HL-60/S4 treated with retinoic acid at 250 ng/mL for 4 days and 3 days (cell line): Measurements from ENCODE around the gene LYSMD3.

Experiments
- in situ Hi-C: fragments of 300-500 bp; cut with MboI; formaldehyde crosslinking; loops from 2 replicates; pipeline ENCODE4 v1.7.0; 2022; ENCODE audit warnings: low sequenced_read_pairs

LYSMD3 gene

GRCh38 chr5:90483206-90483605 is 46.2 kb downstream of the LYSMD3 start:
- in situ Hi-C loops = no loop called here

GRCh38 chr5:90480699-90481098 is 48.7 kb downstream of the LYSMD3 start:
- in situ Hi-C loops = no loop called here

DNA sequence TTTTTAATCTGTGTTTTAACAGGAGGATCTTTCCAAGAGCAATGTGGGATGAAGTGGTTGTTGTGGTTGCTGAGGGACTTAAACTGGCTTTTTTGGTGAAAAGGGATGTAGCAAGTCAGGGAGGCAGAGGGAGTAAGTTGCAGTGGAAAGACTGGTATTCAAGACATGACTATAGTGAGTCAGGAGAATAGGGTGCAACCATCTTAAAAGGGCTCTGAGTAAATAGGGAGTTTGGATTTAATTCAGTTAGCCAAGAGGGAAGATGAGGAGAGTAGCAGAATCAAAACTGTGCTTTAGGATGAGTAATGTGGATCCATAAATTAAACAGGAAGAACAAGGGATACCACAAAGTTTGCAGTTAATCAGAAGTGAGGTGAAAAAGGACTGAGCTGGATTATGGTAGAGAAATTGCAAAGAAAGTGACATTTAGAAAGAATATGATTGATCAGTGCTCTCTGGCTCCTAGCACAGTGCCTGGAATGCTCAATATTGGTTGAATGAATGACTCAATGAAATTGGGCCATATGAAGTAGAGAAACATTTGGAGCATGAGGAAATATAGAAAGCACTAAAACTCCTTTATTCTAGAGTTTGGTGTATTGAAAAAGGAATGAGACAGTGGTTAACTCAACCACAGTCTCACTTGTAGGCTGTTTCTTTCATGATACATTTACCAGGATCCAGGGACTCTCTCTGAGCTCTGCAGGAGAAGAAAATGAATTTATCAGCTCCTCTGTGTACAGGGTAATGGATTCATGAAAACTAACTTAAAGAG is 49.6 kb downstream of the LYSMD3 start:
- in situ Hi-C loops = no loop called here

DNA sequence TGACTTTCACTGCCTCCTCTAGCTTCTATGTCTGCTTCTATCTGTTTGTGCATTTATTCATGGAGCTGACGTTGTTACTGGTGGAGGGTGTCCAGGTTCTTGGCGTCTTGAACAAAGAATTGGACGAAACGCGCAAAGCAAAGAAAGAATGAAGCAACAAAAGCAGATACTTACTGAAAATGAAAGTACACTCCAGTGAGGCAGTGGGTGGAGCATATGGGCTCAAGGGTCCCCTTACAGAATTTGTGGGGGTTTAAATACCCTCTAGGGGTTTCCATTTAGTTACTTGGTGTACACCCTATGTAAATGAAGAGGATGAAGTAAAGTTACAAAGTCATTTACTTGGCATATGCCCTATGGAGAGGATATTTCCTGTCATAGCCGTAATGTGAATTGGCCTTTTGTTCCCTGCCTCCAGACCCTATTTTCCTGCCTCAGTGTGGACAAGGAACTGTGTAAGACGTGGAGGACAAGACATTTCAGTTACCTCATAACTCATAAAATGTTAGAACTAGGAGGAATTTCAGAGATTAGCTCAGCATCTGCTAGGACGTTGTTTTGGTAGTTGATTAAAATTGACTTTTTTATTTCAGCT is 51.7 kb downstream of the LYSMD3 start:
- in situ Hi-C loops = no loop called here

DNA sequence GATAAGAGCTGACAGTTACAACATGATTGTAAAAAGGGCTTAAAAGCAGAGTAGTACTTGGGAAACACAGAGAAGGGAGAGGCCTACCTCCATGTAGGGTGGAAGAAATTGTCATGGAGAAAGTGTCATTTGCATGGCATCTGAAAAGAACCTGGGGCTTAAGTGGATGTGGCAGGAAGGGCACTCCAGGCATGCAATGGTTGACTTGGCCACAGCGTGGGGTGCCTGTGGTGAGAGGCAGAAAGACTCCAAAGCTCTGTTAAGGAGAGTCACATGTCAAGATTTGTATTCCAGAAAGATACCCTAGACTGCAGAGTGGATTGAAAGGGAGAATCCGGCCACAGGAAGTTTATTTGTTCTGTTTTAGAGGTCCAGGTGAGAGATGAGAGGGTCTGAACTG is 52.3 kb downstream of the LYSMD3 start:
- in situ Hi-C loops = no loop called here

- in situ Hi-C loops = no loop called here
Measured at GRCh38 chr5:90476391-90476790, 53.0 kb downstream of the LYSMD3 start.

DNA sequence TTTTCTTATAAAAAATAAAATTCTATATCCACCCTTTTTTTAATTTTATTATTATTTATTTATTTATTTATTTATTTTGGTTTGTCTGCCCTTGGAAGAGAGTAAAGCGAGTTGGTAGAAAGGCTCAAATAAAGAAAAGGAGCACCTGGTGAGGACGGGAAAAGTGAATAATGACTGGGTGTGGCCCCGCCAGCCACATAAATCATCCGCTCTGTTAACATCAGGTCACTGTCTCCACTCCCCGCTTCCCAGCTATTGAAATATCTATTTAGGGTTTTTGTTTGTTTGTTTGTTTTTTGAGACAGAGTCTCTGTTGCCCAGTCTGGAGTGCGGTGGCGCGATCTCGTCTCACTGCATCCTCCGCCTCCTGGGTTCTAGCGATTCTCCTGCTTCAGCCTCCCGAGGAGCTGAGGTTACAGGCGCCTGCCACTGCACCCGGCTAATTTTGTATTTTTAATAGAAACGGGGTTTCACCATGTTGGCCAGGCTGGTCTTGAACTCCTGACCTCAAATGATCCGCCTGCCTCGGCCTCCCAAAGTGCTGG is 53.9 kb downstream of the LYSMD3 start:
- in situ Hi-C loops = no loop called here

GRCh38 chr5:90474235-90475107 is 54.9 kb downstream of the LYSMD3 start, which contains the start of the genes MBLAC2 and POLR3G:
MBLAC2 (minus strand) TSS chr5:90474771; CDS start chr5:90474292, 479 bp downstream.
POLR3G (plus strand) TSS chr5:90474864; CDS start chr5:90485568, 10,704 bp downstream.
- in situ Hi-C loops = no loop called here

GRCh38 chr5:90473396-90474234 is 55.8 kb downstream of the LYSMD3 start:
- in situ Hi-C loops = no loop called here

DNA sequence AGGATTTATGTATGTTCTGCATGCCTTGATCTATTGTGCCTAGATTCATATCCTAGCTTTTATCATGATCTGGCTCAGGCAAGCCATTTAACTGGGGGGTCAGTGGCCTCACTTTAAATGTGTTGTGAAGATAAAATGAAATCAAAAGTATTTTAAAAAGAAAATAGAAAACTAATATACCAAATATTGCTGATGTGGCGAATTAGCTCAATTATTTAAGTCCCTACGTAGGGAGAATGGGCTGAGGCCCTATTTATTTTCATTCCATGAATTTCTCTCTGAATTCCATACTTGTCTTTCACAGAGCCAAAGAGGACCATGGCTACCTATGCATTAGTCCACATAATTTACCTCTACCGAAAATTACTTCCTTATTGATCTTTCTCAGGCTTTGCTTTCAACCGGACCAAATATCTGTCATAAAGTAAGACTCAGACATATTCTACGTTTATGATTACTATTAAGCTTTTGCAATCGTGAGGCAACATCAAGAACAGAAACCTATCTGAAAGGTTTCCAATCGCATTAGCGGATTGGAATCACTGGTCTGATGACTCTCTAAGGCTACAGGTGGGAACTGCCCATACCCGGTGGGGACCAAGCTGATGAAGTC is 56.5 kb downstream of the LYSMD3 start:
- in situ Hi-C loops = no loop called here
